GM23338 (cell line): ENCODE measurements around the gene RGL1. TPM values are rescaled to one million over a fixed set of nuclear protein-coding genes. Genes with fewer than 3 reads are reported as not detected.
A peak's percentile ranks its signal among the peaks of the same experiment; 100 is the strongest.

Experiments used
- ATAC-seq: fragments of 200-7000 bp; cut with Tn5 transposase; 3 replicates; pipeline ENCODE4 v1.9.1; 2020
- DNase-seq: peaks from one replicate; pipeline ENCODE4 v3.0.0-alpha.2; 2015; ENCODE audit warnings: low spot score
- H2AFZ ChIP-seq: fragments of 200-600 bp; sonication (generic); 2 replicates; pipeline ENCODE4 v1.8.0; 2016; ENCODE audit warnings: antibody characterized with exemption, mild to moderate bottlenecking, moderate library complexity
- H3F3A ChIP-seq: fragments of 200-600 bp; sonication (generic); replicated peaks from 2 replicates; pipeline ENCODE4 v1.8.0; 2017; ENCODE audit warnings: antibody characterized with exemption, mixed run types, low read depth
- H3K27ac ChIP-seq: fragments of 200-600 bp; sonication (generic); 2 replicates; pipeline ENCODE4 v1.6.1; 2016; ENCODE audit warnings: low read depth
- H3K27me3 ChIP-seq: fragments of 200-600 bp; sonication (generic); 2 replicates; pipeline ENCODE4 v1.8.0; 2016; ENCODE audit warnings: mild to moderate bottlenecking, mixed run types, moderate library complexity; ENCODE audit not compliant: insufficient read depth
- H3K36me3 ChIP-seq: fragments of 200-600 bp; sonication (generic); 2 replicates; pipeline ENCODE4 v1.8.0; 2016; ENCODE audit warnings: mild to moderate bottlenecking; ENCODE audit not compliant: insufficient read depth
- H3K4me1 ChIP-seq: fragments of 200-600 bp; sonication (generic); 2 replicates; pipeline ENCODE4 v1.8.0; 2016; ENCODE audit warnings: mild to moderate bottlenecking, moderate library complexity; ENCODE audit not compliant: insufficient read depth
- H3K4me2 ChIP-seq: fragments of 200-600 bp; sonication (generic); 2 replicates; pipeline ENCODE4 v1.7.1; 2017; ENCODE audit warnings: mixed run types
- H3K4me3 ChIP-seq: fragments of 200-600 bp; sonication (generic); 2 replicates; pipeline ENCODE4 v1.6.1; 2016; ENCODE audit warnings: mixed run types
- H3K79me2 ChIP-seq: fragments of 200-600 bp; sonication (generic); replicated peaks from 2 replicates; pipeline ENCODE4 v1.8.0; 2017; ENCODE audit warnings: mild to moderate bottlenecking; ENCODE audit not compliant: insufficient read depth
- H3K9me2 ChIP-seq: fragments of 200-600 bp; sonication (generic); 2 replicates; pipeline ENCODE4 v1.8.0; 2017; ENCODE audit not compliant: insufficient read depth
- H4K20me1 ChIP-seq: fragments of 200-600 bp; sonication (generic); replicated peaks from 2 replicates; pipeline ENCODE4 v1.8.0; 2017; ENCODE audit warnings: mild to moderate bottlenecking; ENCODE audit not compliant: insufficient read depth
- H3K27ac Mint-ChIP-seq: 2 replicates; pipeline ENCODE4 v1.8.0; 2020; ENCODE audit warnings: inconsistent platforms, mild to moderate bottlenecking, moderate library complexity, mixed read lengths
- H3K27me3 Mint-ChIP-seq: 3 replicates; pipeline ENCODE4 v1.8.0; 2022; ENCODE audit warnings: low read depth, mild to moderate bottlenecking, moderate library complexity, mixed read lengths, inconsistent platforms; ENCODE audit not compliant: insufficient read depth, poor library complexity
- H3K36me3 Mint-ChIP-seq: 3 replicates; pipeline ENCODE4 v1.8.0; 2021; ENCODE audit warnings: low read depth, mild to moderate bottlenecking, inconsistent platforms, moderate library complexity, mixed read lengths
- H3K4me1 Mint-ChIP-seq: 3 replicates; pipeline ENCODE4 v1.8.0; 2020; ENCODE audit warnings: mild to moderate bottlenecking, inconsistent platforms, mixed read lengths
- H3K4me3 Mint-ChIP-seq: 3 replicates; pipeline ENCODE4 v1.8.0; 2021; ENCODE audit warnings: moderate library complexity, mild to moderate bottlenecking, inconsistent platforms, mixed read lengths
- H3K9me3 Mint-ChIP-seq: 3 replicates; pipeline ENCODE4 v1.8.0; 2020; ENCODE audit warnings: moderate library complexity, mild to moderate bottlenecking, inconsistent platforms, mixed read lengths
- CTCF ChIP-seq, 2 experiments: fragments of 200-600 bp in 1 of 2; sonication (generic) in 1 of 2; conservative IDR thresholded peaks; 2 replicates each; pipeline versions ENCODE4 v1.5.1 to v1.6.1; 2016 to 2017; ENCODE audit warnings: antibody characterized with exemption in 2 of 2, low read depth in 2 of 2, mild to moderate bottlenecking in 2 of 2, moderate library complexity in 1 of 2
- ETS1 ChIP-seq: IDR thresholded peaks from 2 replicates; pipeline ENCODE4 v1.6.1; 2016; ENCODE audit warnings: antibody characterized with exemption
- EZH2phosphoT487 ChIP-seq: fragments of 200-600 bp; sonication (generic); IDR thresholded peaks from one replicate; pipeline ENCODE4 v1.8.1; 2018; ENCODE audit warnings: antibody characterized with exemption; ENCODE audit not compliant: unreplicated experiment
- JUNB ChIP-seq: IDR thresholded peaks from one replicate; pipeline ENCODE4 v1.6.1; 2016; ENCODE audit warnings: antibody characterized with exemption; ENCODE audit not compliant: unreplicated experiment
- NANOG ChIP-seq: IDR thresholded peaks from 2 replicates; pipeline ENCODE4 v1.6.1; 2016; ENCODE audit warnings: antibody characterized with exemption, borderline replicate concordance
- STAT1 ChIP-seq: IDR thresholded peaks from one replicate; pipeline ENCODE4 v1.6.1; 2016; ENCODE audit warnings: antibody characterized with exemption; ENCODE audit not compliant: unreplicated experiment
- ZNF114 ChIP-seq: fragments of 250-450 bp; sonication (Bioruptor Pico); IDR thresholded peaks from 2 replicates; pipeline ENCODE4 v1.5.0; 2020; ENCODE audit warnings: mild to moderate bottlenecking, moderate library complexity
- polyA plus RNA-seq: library from polyadenylated mRNA; unstranded; fragments of >200 nt; fragmentation: Nextera tagmentation; extraction: Ambion mirVana; gene quantifications from 2 replicates; pipeline ENCODE4 v1.2.1, GENCODE V29; 2016
- total RNA-seq: library from RNA; depleted of rRNA; stranded (reverse); fragments of >200 nt; shearing (Covaris generic); gene quantifications from 2 replicates; pipeline ENCODE4 v1.2.3, GENCODE V29; 2014

The RGL1 gene
- total and polyA plus RNA-seq, 2 experiments from 2014 or later: 0.91 to 2.6 TPM

DNA sequence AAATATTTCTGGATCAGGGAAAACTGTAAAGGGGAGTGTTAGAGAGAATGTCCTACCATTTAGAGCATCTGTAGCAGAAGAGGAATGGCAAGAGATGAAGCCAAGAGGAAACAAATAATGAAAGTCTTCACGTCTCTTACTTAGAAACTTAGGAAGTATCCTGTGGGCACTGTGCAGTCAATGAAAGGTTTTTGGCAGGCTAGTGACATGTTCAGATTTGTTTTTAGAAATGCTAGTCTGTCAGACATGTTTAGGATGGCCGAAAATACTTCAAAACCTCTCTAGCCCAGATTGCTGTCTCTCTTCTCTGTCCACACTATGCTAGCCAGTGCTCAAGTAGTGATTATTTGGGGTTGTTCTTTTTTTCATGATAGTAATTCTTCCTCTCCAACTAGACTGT is 48.6 kb upstream of the RGL1 start:
- H3K4me1 Mint-ChIP-seq: peaks cover 5% of the 10 kb centered on the region
- no peak overlapping the region for H3K27ac Mint-ChIP-seq
- H3K27ac ChIP-seq: no peak overlapping the region
- H3K9me2 ChIP-seq: 0 out of 2 replicates have a peak, but pooled peaks cover 1% of the 10 kb centered on the region
- no peaks in the 10 kb centered on the region for H3K36me3 ChIP-seq
- no peaks in the 10 kb centered on the region for H4K20me1 ChIP-seq
- H3F3A ChIP-seq: no peaks in the 10 kb centered on the region
- ATAC-seq (no peak), DNase-seq (no peak)
- H3K36me3 Mint-ChIP-seq: peaks cover 14% of the 10 kb centered on the region
- H3K4me3 Mint-ChIP-seq: no peak overlapping the region
- no peak overlapping the region for H3K4me3 ChIP-seq
- H3K27me3 Mint-ChIP-seq: no peaks in the 10 kb centered on the region
- no peaks in the 10 kb centered on the region for H3K79me2 ChIP-seq
- H2AFZ ChIP-seq: no peak overlapping the region
- no peak for TF ChIP-seq EZH2phosphoT487
- TF ChIP-seq ZNF114 (CRISPR knock-in tag): no peak
- TF ChIP-seq ETS1: no peak
- H3K4me1 ChIP-seq: no peaks in the 10 kb centered on the region
- peaks cover 20% of the 10 kb centered on the region for H3K9me3 Mint-ChIP-seq
- H3K27me3 ChIP-seq: no peaks in the 10 kb centered on the region
- no peak overlapping the region for H3K4me2 ChIP-seq

- peaks cover 14% of the 10 kb centered on the region for H3K9me3 Mint-ChIP-seq
- no peaks in the 10 kb centered on the region for H3K27me3 ChIP-seq
- no peak overlapping the region for H3K27ac Mint-ChIP-seq
- 0 out of 2 replicates have a peak, but pooled peaks cover 4% of the 10 kb centered on the region for H3K9me2 ChIP-seq
- no peaks in the 10 kb centered on the region for H4K20me1 ChIP-seq
- TF ChIP-seq STAT1: no peak
- TF ChIP-seq NANOG: no peak
- TF ChIP-seq CTCF (conservative IDR thresholded peaks at IDR 0.05; ENCODE audit: low read depth in 2 of 2): no peak
- H2AFZ ChIP-seq: no peak overlapping the region
- DNase-seq (no peak), ATAC-seq (no peak)
- H3K4me2 ChIP-seq: no peak overlapping the region
- H3K4me1 Mint-ChIP-seq: peaks cover 5% of the 10 kb centered on the region
- H3K4me3 Mint-ChIP-seq: no peak overlapping the region
- H3K27me3 Mint-ChIP-seq: no peaks in the 10 kb centered on the region
- no peaks in the 10 kb centered on the region for H3K4me1 ChIP-seq
- no peaks in the 10 kb centered on the region for H3K36me3 ChIP-seq
- H3K4me3 ChIP-seq: no peak overlapping the region
- no peaks in the 10 kb centered on the region for H3F3A ChIP-seq
- H3K27ac ChIP-seq: no peak overlapping the region
- H3K36me3 Mint-ChIP-seq: peaks cover 8% of the 10 kb centered on the region
- no peaks in the 10 kb centered on the region for H3K79me2 ChIP-seq
These were observed 47.9 kb upstream of the RGL1 start for GRCh38 chr1:183757061-183757460.

DNA sequence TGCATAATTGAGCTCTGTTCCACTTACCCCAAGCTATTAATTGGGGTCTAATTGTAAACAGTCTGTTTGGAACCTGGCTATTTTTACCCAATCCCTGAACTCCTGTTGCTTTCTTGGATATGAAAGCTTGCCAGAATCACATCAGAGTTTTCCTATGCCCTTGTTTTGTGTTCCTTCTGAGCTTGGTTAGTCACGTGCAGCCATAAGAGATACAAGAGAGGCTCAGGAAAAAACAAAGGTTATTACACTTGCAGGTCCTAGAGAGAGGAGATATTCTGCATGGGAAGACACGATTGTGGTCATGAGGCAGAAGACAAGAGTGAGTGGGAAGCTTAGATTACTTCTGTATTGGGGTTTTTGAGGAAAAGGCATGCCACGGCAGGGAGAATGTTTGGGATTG is 46.0 kb upstream of the RGL1 start:
- DNase-seq (no peak), ATAC-seq (no peak)
- Mint-ChIP-seq H3K36me3 (no peaks in the 10 kb centered on the region; the same call in 2 of the 3 replicates), H3K4me3 (no peak overlapping the region), H3K27ac (no peak overlapping the region), H3K4me1 (peaks cover 5% of the 10 kb centered on the region), H3K9me3 (peaks cover 5% of the 10 kb centered on the region), H3K27me3 (no peaks in the 10 kb centered on the region)
- Histone ChIP-seq H4K20me1 (no peaks in the 10 kb centered on the region), H3K27me3 (no peaks in the 10 kb centered on the region), H3K79me2 (no peaks in the 10 kb centered on the region), H2AFZ (no peak overlapping the region), H3K9me2 (0 out of 2 replicates have a peak, but pooled peaks cover 7% of the 10 kb centered on the region), H3K4me3 (no peak overlapping the region), H3K36me3 (no peaks in the 10 kb centered on the region), H3K4me2 (0 out of 2 replicates have a peak overlapping the region, but pooled peaks have one; percentile 23), H3K4me1 (no peaks in the 10 kb centered on the region), H3K27ac (no peak overlapping the region), H3F3A (no peaks in the 10 kb centered on the region)
- no peak for TF ChIP-seq EZH2phosphoT487
- no peak for TF ChIP-seq NANOG
- no peak for TF ChIP-seq JUNB
